DMS114 treated with DMSO at 0.1 percent for 48 hours (cell line): ENCODE data around the gene STOML1.

Experiments used
- DNase-seq: peaks from one replicate; lab custom pipeline; 2025; ENCODE audit not compliant: unreplicated experiment; lab: John Stamatoyannopoulos, UW

The STOML1 gene

GRCh38 chr15:73991726-73992593 lies at the start of gene STOML1:
STOML1 (minus strand) TSS chr15:73992295; CDS start chr15:73992223, 72 bp downstream.
- DNase-seq, result peak; percentile 87

GRCh38 chr15:74041311-74041756 lies 49.2 kb upstream of the STOML1 start:
- DNase-seq, result no peak

- no peak for DNase-seq
Observed at GRCh38 chr15:74040109-74040850, 48.2 kb upstream of the STOML1 start.

GRCh38 chr15:74039656-74040010 lies 47.5 kb upstream of the STOML1 start:
- no peak for DNase-seq

- DNase-seq, result no peak
Observed at GRCh38 chr15:74038707-74039655, 46.9 kb upstream of the STOML1 start.

GRCh38 chr15:74037171-74038117 lies 45.3 kb upstream of the STOML1 start:
- DNase-seq, result no peak

- DNase-seq, result peak; percentile 57
Observed at GRCh38 chr15:74036271-74037170, 44.4 kb upstream of the STOML1 start.

- no peak for DNase-seq
Observed at GRCh38 chr15:74035121-74036017, 43.3 kb upstream of the STOML1 start.

GRCh38 chr15:74034206-74034755 lies 42.2 kb upstream of the STOML1 start:
- DNase-seq, result no peak

- no peak for DNase-seq
Observed at GRCh38 chr15:74032606-74033561, 40.8 kb upstream of the STOML1 start.

- DNase-seq, result no peak
Observed at GRCh38 chr15:74032046-74032445, 40.0 kb upstream of the STOML1 start.

GRCh38 chr15:74028646-74029045 lies 36.6 kb upstream of the STOML1 start:
- no peak for DNase-seq

GRCh38 chr15:74027688-74028087 lies 35.6 kb upstream of the STOML1 start:
- DNase-seq, result no peak

- DNase-seq, result no peak
Observed at GRCh38 chr15:74025436-74025835, 33.3 kb upstream of the STOML1 start.

GRCh38 chr15:74024687-74025086 lies 32.6 kb upstream of the STOML1 start:
- no peak for DNase-seq

- no peak for DNase-seq
Observed at GRCh38 chr15:74022706-74023470, 30.8 kb upstream of the STOML1 start.
